Right lobe of liver (tissue), 4 donors: Measurements from ENCODE around the gene PRSS3.
"Not testable (repeated sequence)": the region's sequence is repeated elsewhere in the genome, so short reads cannot be mapped to it uniquely, and the experiment has no call there.

Experiments
- CTCF ChIP-seq, 4 donors: fragments of 200-600 bp in 3 of 4; fragments of 450-650 bp in 1 of 4; IDR thresholded peaks; one replicate each; pipeline versions ENCODE4 v1.5.1 to v1.8.0; 2016 to 2022; ENCODE audit warnings: antibody characterized with exemption in 4 of 4, mild to moderate bottlenecking in 2 of 4
- POLR2A ChIP-seq: fragments of 450-650 bp; IDR thresholded peaks from one replicate; pipeline ENCODE4 v1.6.1; 2017; ENCODE audit warnings: antibody characterized with exemption, mild to moderate bottlenecking
- donor health status: DM: no; HTN: no; CAD: no.
- donor health status: DM: no; HTN: no; CAD: no.
- donor health status: DM: no; HTN: yes; CAD: no.

DNA sequence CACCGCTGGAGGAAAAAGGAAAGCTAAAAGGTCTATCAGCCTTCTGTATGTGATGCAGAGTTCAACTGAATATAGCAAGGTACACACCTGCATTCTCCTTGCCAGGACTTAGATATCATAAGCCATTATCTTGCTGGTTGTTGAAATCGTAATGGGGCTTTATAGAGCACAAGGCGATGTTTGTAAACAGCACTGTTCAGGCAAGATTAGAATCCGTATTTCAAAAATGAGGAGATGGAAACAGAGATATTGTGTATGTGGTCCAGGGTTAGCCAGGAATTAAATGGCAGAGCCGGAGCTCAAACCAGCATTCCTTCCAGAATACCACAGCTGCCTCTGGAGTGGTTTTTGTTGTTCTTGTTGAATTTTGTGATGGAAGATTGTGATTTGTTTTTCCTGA is 42.6 kb upstream of the PRSS3 start:
- not testable (repeated sequence) for TF ChIP-seq CTCF (IDR thresholded peaks at IDR 0.05); POLR2A
